GM19438 (cell line): ENCODE measurements around the gene CAMK1D.

Source experiments
- ATAC-seq: cut with Tn5 transposase; IDR thresholded peaks from one replicate; pipeline ENCODE4 v1.9.1; 2021; ENCODE audit warnings: low read depth; ENCODE audit not compliant: unreplicated experiment

CAMK1D gene

GRCh38 chr10:12367272-12367671 lies 17.9 kb downstream of the CAMK1D start:
- ATAC-seq = no peak

- ATAC-seq = no peak
These were observed 20.6 kb downstream of the CAMK1D start for GRCh38 chr10:12369982-12370381.

DNA sequence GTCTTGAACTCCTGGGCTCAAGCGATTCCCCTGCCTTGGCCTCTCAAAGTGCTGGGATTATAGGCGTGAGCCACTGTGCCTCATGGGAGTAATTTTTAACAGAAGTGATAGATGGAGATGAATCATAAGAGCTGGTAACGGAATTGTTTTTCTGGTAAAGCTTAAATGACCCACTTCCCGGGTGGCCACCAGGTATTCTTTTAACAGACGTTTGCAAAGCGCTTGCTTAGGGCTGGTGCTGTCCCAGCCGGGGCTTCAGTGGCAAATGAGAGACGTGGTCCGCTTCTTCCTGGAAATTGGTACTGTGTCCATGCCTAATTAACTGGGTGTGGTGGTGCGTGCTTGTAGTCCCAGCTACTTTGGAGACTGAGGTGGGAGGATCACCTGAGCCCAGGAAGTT lies 23.5 kb downstream of the CAMK1D start:
- ATAC-seq = no peak

DNA sequence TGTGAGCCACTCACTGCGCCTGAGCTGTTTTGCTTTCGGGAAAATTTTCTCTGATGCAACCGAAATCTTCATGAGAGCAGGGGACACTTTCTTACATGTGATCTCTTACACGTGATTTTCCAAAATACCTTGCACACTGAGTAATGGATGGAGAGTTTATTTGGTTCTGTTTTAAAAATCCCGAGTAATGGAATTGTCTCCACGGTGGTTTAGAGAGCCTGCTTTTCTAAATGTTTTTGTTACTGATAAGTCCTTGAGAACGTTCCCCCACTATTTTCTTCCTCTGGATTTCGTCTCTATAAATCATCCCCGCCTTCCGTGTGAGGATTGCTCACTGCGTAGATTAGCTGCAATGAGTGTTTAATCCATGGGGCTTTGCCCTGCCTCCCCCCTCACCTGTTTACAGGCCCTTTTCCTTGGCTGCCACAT lies 25.7 kb downstream of the CAMK1D start:
- ATAC-seq = no peak

GRCh38 chr10:12376211-12376610 lies 26.9 kb downstream of the CAMK1D start:
- no peak for ATAC-seq

- ATAC-seq = no peak
These were observed 28.4 kb downstream of the CAMK1D start for GRCh38 chr10:12377658-12378290.

DNA sequence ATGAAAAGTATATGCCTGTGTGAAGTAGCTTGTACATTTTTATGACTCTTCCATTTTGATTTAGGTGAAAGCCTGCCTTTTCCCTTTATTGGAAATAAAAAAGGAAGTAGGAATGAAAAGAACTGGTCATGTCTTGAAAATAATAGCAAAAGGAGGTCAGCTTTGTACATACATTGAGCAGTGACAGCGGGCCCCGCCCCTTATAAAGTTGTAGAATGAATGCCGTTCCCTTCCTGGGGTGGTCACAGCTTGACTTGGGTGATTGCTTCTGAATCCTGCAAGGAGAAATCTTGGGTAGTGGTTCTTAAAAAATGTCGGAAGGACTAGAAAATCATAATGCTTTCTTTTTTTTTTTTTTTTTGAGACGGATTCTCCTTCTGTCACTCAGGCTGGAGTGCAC lies 31.7 kb downstream of the CAMK1D start:
- ATAC-seq = no peak

DNA sequence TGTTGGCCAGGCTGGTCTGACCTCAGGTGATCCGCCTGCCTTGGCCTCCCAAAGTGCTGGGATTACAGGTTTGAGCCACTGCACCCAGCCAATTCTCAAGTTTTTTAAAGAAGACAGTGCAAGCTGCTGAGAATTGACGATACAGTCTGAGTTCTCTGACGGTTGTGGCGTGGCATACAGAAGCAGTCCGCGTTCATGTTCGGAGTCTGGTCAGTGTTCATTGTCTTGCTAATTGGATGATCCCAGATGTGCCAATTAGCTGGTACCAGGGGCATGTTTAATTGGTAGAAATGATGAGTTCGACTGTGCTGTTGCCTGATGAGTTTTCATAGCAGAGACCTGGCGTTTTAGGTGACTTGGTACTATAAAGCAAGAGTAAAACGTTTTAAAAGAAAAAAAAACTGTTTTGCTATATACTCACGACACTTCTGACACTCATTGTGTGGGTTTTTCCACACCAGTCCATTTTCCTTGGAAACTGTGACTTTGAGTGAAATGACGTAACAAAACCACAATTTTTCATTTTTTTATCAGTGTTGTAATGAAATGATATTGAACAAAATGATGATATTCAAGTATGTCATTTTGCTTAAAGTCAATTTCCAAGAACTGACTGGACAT lies 32.3 kb downstream of the CAMK1D start:
- ATAC-seq = no peak

DNA sequence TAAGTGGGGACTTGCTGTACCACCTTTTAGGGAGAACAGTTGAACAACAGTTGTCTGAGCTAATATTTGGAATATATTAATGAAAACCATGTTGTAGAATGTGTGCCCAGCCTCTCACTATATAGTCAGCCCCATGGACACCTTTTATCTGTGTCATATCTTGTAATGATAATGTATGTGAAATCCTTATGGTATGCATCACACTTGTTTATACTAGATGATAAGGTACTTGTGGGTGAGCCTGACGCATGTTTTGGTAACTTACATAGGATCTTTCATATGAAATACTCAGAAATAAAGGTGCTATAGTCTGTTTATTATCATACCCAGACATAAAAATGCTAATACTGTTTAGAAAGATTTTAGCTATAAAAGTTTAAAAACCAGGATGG lies 32.8 kb downstream of the CAMK1D start:
- ATAC-seq = no peak

DNA sequence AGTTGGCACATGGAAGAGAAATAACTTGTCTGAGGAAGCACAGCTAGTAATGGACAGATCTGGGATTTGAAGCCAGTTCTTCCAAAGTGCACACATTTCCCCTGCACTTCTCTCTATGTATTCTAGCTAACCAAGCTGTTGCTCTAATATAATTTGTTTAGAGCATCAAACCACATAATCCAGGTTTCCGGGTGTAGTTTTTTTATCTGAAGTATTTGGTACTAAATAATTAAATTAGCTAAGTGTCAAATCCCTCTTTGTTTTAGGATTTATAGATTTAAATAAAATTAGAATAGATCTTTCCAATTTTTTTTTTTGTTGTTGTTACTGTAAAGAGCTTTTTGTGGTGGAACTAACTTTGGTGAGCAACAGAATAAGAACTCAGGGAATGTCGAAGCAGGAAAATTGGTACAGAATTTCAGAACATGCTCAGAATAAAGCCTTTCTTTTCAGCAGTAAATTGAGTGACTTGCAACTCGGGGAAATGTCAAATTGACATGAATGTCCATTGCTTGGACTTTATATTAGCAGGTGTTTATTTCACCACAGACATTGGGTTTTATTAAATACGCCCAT lies 33.7 kb downstream of the CAMK1D start:
- no peak for ATAC-seq

DNA sequence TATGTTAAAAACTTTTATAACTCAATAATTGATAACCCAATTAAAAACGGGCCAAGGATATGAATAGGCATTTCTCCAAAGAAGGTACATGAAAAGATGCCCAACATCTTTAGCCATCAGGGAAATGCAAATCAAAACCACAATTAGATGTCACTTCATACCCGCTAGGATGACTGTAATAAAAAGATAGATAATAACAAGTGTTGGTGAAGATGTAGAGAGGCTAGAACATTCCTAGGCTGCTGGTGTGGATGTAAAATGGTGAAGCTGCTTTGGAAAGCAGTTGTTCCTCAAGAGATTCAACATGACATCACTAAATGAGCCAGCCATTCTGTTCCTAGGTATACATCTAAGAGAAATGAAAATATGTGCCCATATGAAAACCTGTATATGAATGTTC lies 35.6 kb downstream of the CAMK1D start:
- ATAC-seq = no peak

GRCh38 chr10:12387561-12388210 lies 38.3 kb downstream of the CAMK1D start:
- ATAC-seq = no peak

- ATAC-seq = no peak
These were observed 39.3 kb downstream of the CAMK1D start for GRCh38 chr10:12388671-12389070.

DNA sequence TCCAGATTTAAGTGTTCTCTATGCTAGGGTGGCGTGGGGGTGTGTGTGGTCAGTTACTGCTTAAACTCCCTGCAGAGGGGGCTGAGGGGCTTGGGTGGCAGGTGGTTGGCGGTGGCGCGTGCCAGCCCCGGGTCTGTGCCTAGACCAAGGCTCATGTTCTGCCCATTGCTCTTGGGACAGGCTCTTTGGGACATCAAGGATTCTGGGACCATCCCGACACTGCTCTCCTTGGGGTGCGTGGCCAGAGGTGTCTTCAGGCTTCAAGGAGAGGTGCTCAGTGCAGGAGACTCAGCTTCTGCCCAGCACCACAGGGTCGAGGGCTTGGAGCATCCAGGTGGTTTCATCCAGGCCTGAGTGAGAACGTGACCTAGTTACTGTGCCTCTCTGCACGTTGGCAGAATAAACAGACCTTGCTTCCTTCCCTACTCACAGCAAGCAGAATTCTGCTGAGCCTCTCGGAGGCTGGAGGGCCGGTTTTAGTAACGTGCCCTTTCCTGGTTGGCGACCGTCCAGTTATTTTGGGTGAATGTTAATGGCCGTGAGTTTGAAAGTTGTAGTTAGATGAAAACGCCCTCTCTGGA lies 39.9 kb downstream of the CAMK1D start:
- no peak for ATAC-seq

DNA sequence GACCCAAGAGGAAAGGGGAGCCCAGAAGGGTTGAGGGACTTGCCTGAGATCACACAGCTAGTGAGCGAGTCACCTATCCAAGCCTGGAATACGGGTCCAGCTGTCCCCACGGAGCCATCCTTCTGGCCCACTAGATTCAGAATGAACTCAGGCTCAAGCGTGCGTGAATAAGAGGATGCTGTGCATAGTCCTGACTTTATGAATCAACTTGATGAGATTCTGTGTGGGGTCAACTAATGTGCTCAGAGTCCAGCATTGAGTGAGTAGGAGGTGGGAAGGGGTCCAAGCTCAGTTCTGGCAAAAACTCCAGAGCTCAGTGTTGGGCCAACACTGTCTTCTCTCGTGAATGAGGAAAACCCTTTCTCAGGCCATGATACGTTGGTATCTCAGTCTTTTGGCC lies 41.4 kb downstream of the CAMK1D start:
- no peak for ATAC-seq

DNA sequence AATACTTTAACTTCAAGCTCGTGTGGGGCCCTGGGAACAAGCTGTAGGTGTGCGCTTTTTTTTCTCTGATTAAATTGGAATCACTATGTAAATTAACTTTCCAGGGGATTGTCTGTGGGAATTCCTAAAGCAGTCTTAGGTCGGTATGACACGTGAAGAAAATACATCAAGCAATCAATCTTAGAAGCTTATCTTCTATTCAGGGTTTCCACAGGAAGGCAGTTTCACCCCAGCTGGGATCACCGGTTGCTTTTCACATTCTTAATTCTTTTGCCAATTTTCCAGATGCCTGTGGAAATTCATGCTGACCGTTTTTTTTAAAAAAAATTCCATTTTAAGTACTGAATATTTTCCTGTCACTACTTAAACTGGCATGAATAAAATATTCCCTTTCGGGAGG lies 41.9 kb downstream of the CAMK1D start:
- no peak for ATAC-seq

GRCh38 chr10:12393831-12394230 lies 44.5 kb downstream of the CAMK1D start:
- ATAC-seq = no peak

- no peak for ATAC-seq
These were observed 45.1 kb downstream of the CAMK1D start for GRCh38 chr10:12394241-12395033.

DNA sequence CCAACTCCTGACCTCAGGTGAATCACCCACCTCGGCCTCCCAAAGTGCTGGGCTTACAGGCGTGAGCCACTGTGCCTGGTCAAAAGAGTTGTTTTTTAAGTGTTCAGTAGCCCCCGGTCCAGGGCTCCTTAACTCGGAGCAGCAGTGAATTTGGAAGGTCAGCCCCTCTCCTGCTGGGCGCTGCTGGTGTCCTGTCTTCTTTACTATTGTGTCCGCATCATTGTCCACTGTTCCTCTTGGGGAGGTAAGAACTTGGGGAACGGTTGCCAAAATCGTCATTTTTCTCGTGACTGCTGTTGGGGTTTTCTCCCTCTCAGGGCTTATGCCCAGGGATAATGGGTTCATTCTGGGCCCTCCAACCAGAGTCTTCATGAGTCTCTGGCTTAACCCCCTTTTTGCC lies 46.7 kb downstream of the CAMK1D start:
- ATAC-seq = no peak

DNA sequence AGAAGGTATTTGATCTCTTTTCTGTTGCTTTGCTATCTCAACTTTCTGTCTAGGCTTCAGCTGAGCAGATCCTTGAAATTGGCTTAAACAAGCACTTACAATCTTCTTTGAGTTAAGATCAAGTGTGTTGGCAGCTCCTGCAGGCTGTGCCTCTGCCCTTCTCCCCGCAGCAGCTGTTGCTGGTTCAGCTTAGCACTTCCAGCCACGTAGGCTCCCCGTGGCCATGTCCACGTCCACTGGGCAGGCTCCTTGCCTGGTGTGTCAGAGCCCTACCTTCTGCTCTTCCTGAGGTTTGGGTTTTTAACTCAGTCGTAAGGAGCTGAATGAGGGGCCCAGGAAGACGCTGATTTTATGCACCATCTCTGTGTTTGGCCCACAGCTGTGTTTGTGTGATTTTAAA lies 47.2 kb downstream of the CAMK1D start:
- no peak for ATAC-seq
